HepG2 (cell line): Measurements from ENCODE around the gene RBMXL2.

Experiments used
- ATF7 ChIP-seq, 2 experiments: fragments of 450-650 bp in 1 of 2; sonication (generic) in 1 of 2; formaldehyde crosslinking in 1 of 2; IDR thresholded peaks; 2 replicates each; pipeline versions ENCODE4 v1.4.0 to v1.6.1; 2016 to 2020; ENCODE audit warnings: antibody characterized with exemption in 1 of 2, mild to moderate bottlenecking in 1 of 2, missing genetic modification reagents in 1 of 2
- EP300 ChIP-seq, 3 experiments: sonication (generic) in 1 of 3; formaldehyde crosslinking in 1 of 3; IDR thresholded peaks; 2 replicates each; pipeline versions ENCODE4 v1.5.1 to v1.6.1; 2011 to 2020; ENCODE audit warnings: low read depth in 2 of 3, low read length in 2 of 3, borderline replicate concordance in 1 of 3, improper control_type of control experiment in 1 of 3, mild to moderate bottlenecking in 1 of 3, missing genetic modification reagents in 1 of 3, moderate library complexity in 1 of 3
- IRX3 ChIP-seq: sonication (generic); formaldehyde crosslinking; IDR thresholded peaks from 2 replicates; pipeline ENCODE4 v1.8.1; 2023; ENCODE audit warnings: mild to moderate bottlenecking, low read depth, missing genetic modification reagents, borderline replicate concordance
- PBX2 ChIP-seq: IDR thresholded peaks from 2 replicates; pipeline ENCODE4 v1.6.1; 2016; ENCODE audit warnings: control low read depth
- U2AF2 ChIP-seq: fragments of 200-400 bp; formaldehyde crosslinking; IDR thresholded peaks from 2 replicates; pipeline ENCODE4 v1.6.1; 2017; ENCODE audit warnings: low read depth, mild to moderate bottlenecking, low read length
- ZNF225 ChIP-seq: sonication (generic); formaldehyde crosslinking; IDR thresholded peaks from 2 replicates; pipeline ENCODE4 v1.4.0; 2020; ENCODE audit warnings: mild to moderate bottlenecking, missing genetic modification reagents
- ZNF317 ChIP-seq: sonication (generic); formaldehyde crosslinking; IDR thresholded peaks from 2 replicates; pipeline ENCODE4 v1.5.0; 2020; ENCODE audit warnings: mild to moderate bottlenecking, missing genetic modification reagents
- ZNF580 ChIP-seq: IDR thresholded peaks from 2 replicates; pipeline ENCODE4 v1.6.1; 2016; ENCODE audit warnings: low read depth, borderline replicate concordance
- TF ChIP-seq, protein P1 (sequence below): sonication (generic); formaldehyde crosslinking; IDR thresholded peaks from 2 replicates; pipeline ENCODE4 v1.5.0; 2020; ENCODE audit warnings: mild to moderate bottlenecking, missing genetic modification reagents, moderate library complexity

DNA sequence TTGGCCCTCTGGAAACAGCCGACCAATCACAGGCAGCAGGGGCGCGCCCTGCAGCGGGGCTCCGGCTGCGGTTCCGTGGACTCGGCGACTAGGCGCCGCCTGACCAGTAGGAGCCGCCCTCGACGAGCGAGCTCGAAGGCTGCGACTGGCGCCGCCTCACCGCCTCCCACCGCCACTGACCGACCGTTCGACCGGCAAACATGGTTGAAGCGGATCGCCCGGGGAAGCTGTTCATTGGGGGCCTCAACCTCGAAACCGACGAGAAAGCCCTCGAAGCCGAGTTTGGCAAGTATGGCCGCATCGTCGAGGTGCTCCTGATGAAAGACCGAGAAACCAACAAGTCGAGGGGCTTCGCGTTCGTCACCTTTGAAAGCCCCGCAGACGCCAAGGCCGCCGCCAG, at the start of gene RBMXL2:
- TF ChIP-seq ZNF317 (CRISPR knock-in tag) (no peak), ZNF225 (CRISPR knock-in tag) (no peak), U2AF2 (no peak), ATF7 (IDR thresholded peaks at IDR 0.05) (no peak), ATF7 (CRISPR knock-in tag; IDR thresholded peaks at IDR 0.05) (no peak), ZNF580 (CRISPR knock-in tag) (no peak), EP300 (IDR thresholded peaks at IDR 0.05; ENCODE audit: low read depth in 2 of 2, low read length in 2 of 2) (no peak), EP300 (CRISPR knock-in tag; IDR thresholded peaks at IDR 0.05; ENCODE audit: borderline replicate concordance) (no peak), IRX3 (CRISPR knock-in tag) (no peak), PBX2 (CRISPR knock-in tag) (no peak)
- TF ChIP-seq, protein P1, sequence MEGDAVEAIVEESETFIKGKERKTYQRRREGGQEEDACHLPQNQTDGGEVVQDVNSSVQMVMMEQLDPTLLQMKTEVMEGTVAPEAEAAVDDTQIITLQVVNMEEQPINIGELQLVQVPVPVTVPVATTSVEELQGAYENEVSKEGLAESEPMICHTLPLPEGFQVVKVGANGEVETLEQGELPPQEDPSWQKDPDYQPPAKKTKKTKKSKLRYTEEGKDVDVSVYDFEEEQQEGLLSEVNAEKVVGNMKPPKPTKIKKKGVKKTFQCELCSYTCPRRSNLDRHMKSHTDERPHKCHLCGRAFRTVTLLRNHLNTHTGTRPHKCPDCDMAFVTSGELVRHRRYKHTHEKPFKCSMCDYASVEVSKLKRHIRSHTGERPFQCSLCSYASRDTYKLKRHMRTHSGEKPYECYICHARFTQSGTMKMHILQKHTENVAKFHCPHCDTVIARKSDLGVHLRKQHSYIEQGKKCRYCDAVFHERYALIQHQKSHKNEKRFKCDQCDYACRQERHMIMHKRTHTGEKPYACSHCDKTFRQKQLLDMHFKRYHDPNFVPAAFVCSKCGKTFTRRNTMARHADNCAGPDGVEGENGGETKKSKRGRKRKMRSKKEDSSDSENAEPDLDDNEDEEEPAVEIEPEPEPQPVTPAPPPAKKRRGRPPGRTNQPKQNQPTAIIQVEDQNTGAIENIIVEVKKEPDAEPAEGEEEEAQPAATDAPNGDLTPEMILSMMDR (CRISPR knock-in tag), result no peak
